GM23338 (cell line): Measurements from ENCODE around the gene RNF145. TPM values are rescaled to one million over a fixed set of nuclear protein-coding genes. Genes with fewer than 3 reads are reported as not detected.
"Not testable (repeated sequence)": the region's sequence is repeated elsewhere in the genome, so short reads cannot be mapped to it uniquely, and the experiment has no call there.

ENCODE experiments used
- ATAC-seq: fragments of 200-7000 bp; cut with Tn5 transposase; 3 replicates; pipeline ENCODE4 v1.9.1; 2020
- DNase-seq: peaks from one replicate; pipeline ENCODE4 v3.0.0-alpha.2; 2015; ENCODE audit warnings: low spot score
- H2AFZ ChIP-seq: fragments of 200-600 bp; sonication (generic); 2 replicates; pipeline ENCODE4 v1.8.0; 2016; ENCODE audit warnings: antibody characterized with exemption, mild to moderate bottlenecking, moderate library complexity
- H3F3A ChIP-seq: fragments of 200-600 bp; sonication (generic); replicated peaks from 2 replicates; pipeline ENCODE4 v1.8.0; 2017; ENCODE audit warnings: antibody characterized with exemption, mixed run types, low read depth
- H3K27ac ChIP-seq: fragments of 200-600 bp; sonication (generic); 2 replicates; pipeline ENCODE4 v1.6.1; 2016; ENCODE audit warnings: low read depth
- H3K27me3 ChIP-seq: fragments of 200-600 bp; sonication (generic); 2 replicates; pipeline ENCODE4 v1.8.0; 2016; ENCODE audit warnings: mild to moderate bottlenecking, mixed run types, moderate library complexity; ENCODE audit not compliant: insufficient read depth
- H3K36me3 ChIP-seq: fragments of 200-600 bp; sonication (generic); 2 replicates; pipeline ENCODE4 v1.8.0; 2016; ENCODE audit warnings: mild to moderate bottlenecking; ENCODE audit not compliant: insufficient read depth
- H3K4me1 ChIP-seq: fragments of 200-600 bp; sonication (generic); 2 replicates; pipeline ENCODE4 v1.8.0; 2016; ENCODE audit warnings: mild to moderate bottlenecking, moderate library complexity; ENCODE audit not compliant: insufficient read depth
- H3K4me2 ChIP-seq: fragments of 200-600 bp; sonication (generic); 2 replicates; pipeline ENCODE4 v1.7.1; 2017; ENCODE audit warnings: mixed run types
- H3K4me3 ChIP-seq: fragments of 200-600 bp; sonication (generic); 2 replicates; pipeline ENCODE4 v1.6.1; 2016; ENCODE audit warnings: mixed run types
- H3K79me2 ChIP-seq: fragments of 200-600 bp; sonication (generic); replicated peaks from 2 replicates; pipeline ENCODE4 v1.8.0; 2017; ENCODE audit warnings: mild to moderate bottlenecking; ENCODE audit not compliant: insufficient read depth
- H3K9me2 ChIP-seq: fragments of 200-600 bp; sonication (generic); 2 replicates; pipeline ENCODE4 v1.8.0; 2017; ENCODE audit not compliant: insufficient read depth
- H4K20me1 ChIP-seq: fragments of 200-600 bp; sonication (generic); replicated peaks from 2 replicates; pipeline ENCODE4 v1.8.0; 2017; ENCODE audit warnings: mild to moderate bottlenecking; ENCODE audit not compliant: insufficient read depth
- H3K27ac Mint-ChIP-seq: 2 replicates; pipeline ENCODE4 v1.8.0; 2020; ENCODE audit warnings: inconsistent platforms, mild to moderate bottlenecking, moderate library complexity, mixed read lengths
- H3K27me3 Mint-ChIP-seq: 3 replicates; pipeline ENCODE4 v1.8.0; 2022; ENCODE audit warnings: low read depth, mild to moderate bottlenecking, moderate library complexity, mixed read lengths, inconsistent platforms; ENCODE audit not compliant: insufficient read depth, poor library complexity
- H3K36me3 Mint-ChIP-seq: 3 replicates; pipeline ENCODE4 v1.8.0; 2021; ENCODE audit warnings: low read depth, mild to moderate bottlenecking, inconsistent platforms, moderate library complexity, mixed read lengths
- H3K4me1 Mint-ChIP-seq: 3 replicates; pipeline ENCODE4 v1.8.0; 2020; ENCODE audit warnings: mild to moderate bottlenecking, inconsistent platforms, mixed read lengths
- H3K4me3 Mint-ChIP-seq: 3 replicates; pipeline ENCODE4 v1.8.0; 2021; ENCODE audit warnings: moderate library complexity, mild to moderate bottlenecking, inconsistent platforms, mixed read lengths
- H3K9me3 Mint-ChIP-seq: 3 replicates; pipeline ENCODE4 v1.8.0; 2020; ENCODE audit warnings: moderate library complexity, mild to moderate bottlenecking, inconsistent platforms, mixed read lengths
- CREB1 ChIP-seq: fragments of 250-450 bp; sonication (Bioruptor Pico); IDR thresholded peaks from 2 replicates; pipeline ENCODE4 v1.5.0; 2020; ENCODE audit warnings: low read depth, mild to moderate bottlenecking, moderate library complexity
- CTCF ChIP-seq, 2 experiments: fragments of 200-600 bp in 1 of 2; sonication (generic) in 1 of 2; conservative IDR thresholded peaks; 2 replicates each; pipeline versions ENCODE4 v1.5.1 to v1.6.1; 2016 to 2017; ENCODE audit warnings: antibody characterized with exemption in 2 of 2, low read depth in 2 of 2, mild to moderate bottlenecking in 2 of 2, moderate library complexity in 1 of 2
- ETS1 ChIP-seq: IDR thresholded peaks from 2 replicates; pipeline ENCODE4 v1.6.1; 2016; ENCODE audit warnings: antibody characterized with exemption
- EZH2 ChIP-seq: fragments of 200-600 bp; sonication (generic); IDR thresholded peaks from one replicate; pipeline ENCODE4 v1.8.0; 2017; ENCODE audit warnings: antibody characterized with exemption, mild to moderate bottlenecking, low read depth; ENCODE audit not compliant: unreplicated experiment
- NANOG ChIP-seq: IDR thresholded peaks from 2 replicates; pipeline ENCODE4 v1.6.1; 2016; ENCODE audit warnings: antibody characterized with exemption, borderline replicate concordance
- polyA plus RNA-seq: library from polyadenylated mRNA; unstranded; fragments of >200 nt; fragmentation: Nextera tagmentation; extraction: Ambion mirVana; gene quantifications from 2 replicates; pipeline ENCODE4 v1.2.1, GENCODE V29; 2016
- total RNA-seq: library from RNA; depleted of rRNA; stranded (reverse); fragments of >200 nt; shearing (Covaris generic); gene quantifications from 2 replicates; pipeline ENCODE4 v1.2.3, GENCODE V29; 2014
- TF ChIP-seq, protein P1 (sequence below): IDR thresholded peaks from one replicate; pipeline ENCODE4 v1.6.1; 2018; ENCODE audit warnings: antibody characterized with exemption; ENCODE audit not compliant: unreplicated experiment

The RNF145 gene
- total and polyA plus RNA-seq, 2 experiments from 2014 or later = 15.6 to 43.5 TPM

- H3K4me3 Mint-ChIP-seq, H3K9me2 ChIP-seq, H3K27me3 ChIP-seq, H3K27ac Mint-ChIP-seq, H3K79me2 ChIP-seq, ATAC-seq, H3K4me2 ChIP-seq, H4K20me1 ChIP-seq, H3K36me3 Mint-ChIP-seq, H3K4me1 Mint-ChIP-seq, H3K27ac ChIP-seq, H3K27me3 Mint-ChIP-seq, H3K4me1 ChIP-seq, H2AFZ ChIP-seq, DNase-seq, H3K36me3 ChIP-seq, H3K4me3 ChIP-seq, H3F3A ChIP-seq: not testable (repeated sequence)
- H3K9me3 Mint-ChIP-seq = peaks cover 11% of the 10 kb centered on the region; the same call in 2 of the 3 replicates
These were observed 89.5 kb downstream of the RNF145 start for GRCh38 chr5:159119842-159120241.

DNA sequence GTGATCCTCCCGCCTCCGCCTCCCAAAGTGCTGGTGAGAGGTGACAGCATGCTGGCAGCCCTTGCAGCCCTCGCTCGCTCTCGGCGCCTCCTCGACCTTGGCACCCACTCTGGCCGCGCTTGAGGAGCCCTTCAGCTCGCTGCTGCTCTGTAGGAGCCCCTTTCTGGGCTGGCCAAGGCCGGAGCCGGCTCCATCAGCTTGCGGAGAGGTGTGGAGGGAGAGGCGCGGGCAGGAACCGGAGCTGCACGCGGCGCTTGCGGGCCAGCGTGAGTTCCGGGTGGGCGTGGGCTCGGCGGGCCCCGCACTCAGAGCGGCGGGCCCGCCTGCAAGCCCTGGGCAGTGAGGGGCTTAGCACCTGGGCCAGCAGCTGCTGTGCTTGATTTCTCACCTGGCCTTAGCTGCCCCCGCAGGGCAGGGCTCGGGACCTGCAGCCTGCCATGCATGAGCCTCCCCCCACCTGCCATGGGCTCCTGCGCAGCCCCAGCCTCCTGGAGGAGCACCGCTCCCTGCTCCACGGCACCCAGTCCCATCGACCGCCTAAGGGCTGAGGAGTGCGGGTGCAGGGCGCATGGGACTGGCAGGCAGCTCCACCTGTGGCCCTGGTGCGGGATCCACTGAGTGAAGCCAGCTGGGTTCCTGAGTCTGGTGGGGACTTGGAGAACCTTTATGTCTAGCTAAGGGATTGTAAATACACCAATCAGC, 90.2 kb downstream of the RNF145 start:
- H2AFZ ChIP-seq, H3K4me1 Mint-ChIP-seq, ATAC-seq, H3K36me3 Mint-ChIP-seq, H3K27ac ChIP-seq, H3K79me2 ChIP-seq, H3F3A ChIP-seq, H3K27me3 Mint-ChIP-seq, H4K20me1 ChIP-seq, H3K4me3 ChIP-seq, H3K27me3 ChIP-seq, H3K4me1 ChIP-seq, DNase-seq, H3K27ac Mint-ChIP-seq, H3K4me2 ChIP-seq, H3K4me3 Mint-ChIP-seq, H3K36me3 ChIP-seq, H3K9me2 ChIP-seq: not testable (repeated sequence)
- peaks cover 11% of the 10 kb centered on the region; the same call in 2 of the 3 replicates for H3K9me3 Mint-ChIP-seq

- H3K79me2 ChIP-seq = no peaks in the 10 kb centered on the region
- no peak overlapping the region for H3K27ac Mint-ChIP-seq
- no peaks in the 10 kb centered on the region; the same call in 2 of the 3 replicates for H3K4me1 Mint-ChIP-seq
These were observed 95.9 kb downstream of the RNF145 start for GRCh38 chr5:159113405-159113804.

More at GRCh38 chr5:159113405-159113804, 95.9 kb downstream of the RNF145 start:
- Histone ChIP-seq H3K4me2 (no peak overlapping the region), H2AFZ (no peak overlapping the region), H3K4me1 (no peaks in the 10 kb centered on the region), H4K20me1 (no peaks in the 10 kb centered on the region), H3K27ac (no peak overlapping the region), H3K4me3 (no peak overlapping the region), H3K9me2 (no peaks in the 10 kb centered on the region), H3F3A (no peaks in the 10 kb centered on the region), H3K27me3 (no peaks in the 10 kb centered on the region), H3K36me3 (no peaks in the 10 kb centered on the region)
- Mint-ChIP-seq H3K4me3 (no peak overlapping the region), H3K36me3 (peaks cover 3% of the 10 kb centered on the region; the same call in 1 of the 3 replicates), H3K9me3 (peaks cover 3% of the 10 kb centered on the region; the same call in 1 of the 3 replicates), H3K27me3 (peaks cover 5% of the 10 kb centered on the region)
- no peak for ATAC-seq
- no peak for DNase-seq
- TF ChIP-seq NANOG = no peak
- no peak for TF ChIP-seq ETS1
- no peak for TF ChIP-seq CTCF (conservative IDR thresholded peaks at IDR 0.05; ENCODE audit: low read depth in 2 of 2)
- no peak for TF ChIP-seq EZH2
- TF ChIP-seq CREB1 (CRISPR knock-in tag) = no peak
- TF ChIP-seq, protein P1, sequence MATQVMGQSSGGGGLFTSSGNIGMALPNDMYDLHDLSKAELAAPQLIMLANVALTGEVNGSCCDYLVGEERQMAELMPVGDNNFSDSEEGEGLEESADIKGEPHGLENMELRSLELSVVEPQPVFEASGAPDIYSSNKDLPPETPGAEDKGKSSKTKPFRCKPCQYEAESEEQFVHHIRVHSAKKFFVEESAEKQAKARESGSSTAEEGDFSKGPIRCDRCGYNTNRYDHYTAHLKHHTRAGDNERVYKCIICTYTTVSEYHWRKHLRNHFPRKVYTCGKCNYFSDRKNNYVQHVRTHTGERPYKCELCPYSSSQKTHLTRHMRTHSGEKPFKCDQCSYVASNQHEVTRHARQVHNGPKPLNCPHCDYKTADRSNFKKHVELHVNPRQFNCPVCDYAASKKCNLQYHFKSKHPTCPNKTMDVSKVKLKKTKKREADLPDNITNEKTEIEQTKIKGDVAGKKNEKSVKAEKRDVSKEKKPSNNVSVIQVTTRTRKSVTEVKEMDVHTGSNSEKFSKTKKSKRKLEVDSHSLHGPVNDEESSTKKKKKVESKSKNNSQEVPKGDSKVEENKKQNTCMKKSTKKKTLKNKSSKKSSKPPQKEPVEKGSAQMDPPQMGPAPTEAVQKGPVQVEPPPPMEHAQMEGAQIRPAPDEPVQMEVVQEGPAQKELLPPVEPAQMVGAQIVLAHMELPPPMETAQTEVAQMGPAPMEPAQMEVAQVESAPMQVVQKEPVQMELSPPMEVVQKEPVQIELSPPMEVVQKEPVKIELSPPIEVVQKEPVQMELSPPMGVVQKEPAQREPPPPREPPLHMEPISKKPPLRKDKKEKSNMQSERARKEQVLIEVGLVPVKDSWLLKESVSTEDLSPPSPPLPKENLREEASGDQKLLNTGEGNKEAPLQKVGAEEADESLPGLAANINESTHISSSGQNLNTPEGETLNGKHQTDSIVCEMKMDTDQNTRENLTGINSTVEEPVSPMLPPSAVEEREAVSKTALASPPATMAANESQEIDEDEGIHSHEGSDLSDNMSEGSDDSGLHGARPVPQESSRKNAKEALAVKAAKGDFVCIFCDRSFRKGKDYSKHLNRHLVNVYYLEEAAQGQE = no peak
